Liver (tissue), 9 donors: ENCODE results near the gene MAL. TPM values are rescaled to one million over a fixed set of nuclear protein-coding genes. Genes with fewer than 3 reads are reported as not detected.

ENCODE experiments used
- DNase-seq: peaks from one replicate; pipeline ENCODE4 v3.0.0-alpha.2; 2017; ENCODE audit warnings: low spot score
- H3K27ac ChIP-seq, 2 donors: one replicate each; pipeline ENCODE4 v1.7.0; 2013; ENCODE audit warnings: inconsistent platforms in 2 of 2, low read length in 2 of 2, control low read depth in 1 of 2, low read depth in 1 of 2, mild to moderate bottlenecking in 1 of 2
- H3K27me3 ChIP-seq, 4 donors: one replicate each; pipeline versions ENCODE4 v1.6.1 to v1.7.0; 2013; ENCODE audit warnings: low read length in 3 of 4, inconsistent platforms in 1 of 4, mild to moderate bottlenecking in 1 of 4, moderate library complexity in 1 of 4; ENCODE audit not compliant: control insufficient read depth in 4 of 4, insufficient read depth in 4 of 4
- H3K36me3 ChIP-seq, 4 donors: one replicate each; pipeline versions ENCODE4 v1.6.1 to v1.7.0; 2013; ENCODE audit warnings: low read length in 3 of 4, mild to moderate bottlenecking in 3 of 4, low read depth in 1 of 4, moderate library complexity in 1 of 4; ENCODE audit not compliant: control insufficient read depth in 4 of 4, insufficient read depth in 3 of 4
- H3K4me1 ChIP-seq, 4 donors: one replicate each; pipeline versions ENCODE4 v1.6.1 to v1.7.0; 2013; ENCODE audit warnings: low read length in 3 of 4, mild to moderate bottlenecking in 3 of 4, moderate library complexity in 1 of 4; ENCODE audit not compliant: control insufficient read depth in 4 of 4, insufficient read depth in 4 of 4
- H3K4me3 ChIP-seq, 3 donors: one replicate each; pipeline versions ENCODE4 v1.6.1 to v1.7.0; 2013; ENCODE audit warnings: low read length in 3 of 3, control low read depth in 1 of 3, low read depth in 1 of 3, mild to moderate bottlenecking in 1 of 3
- H3K9ac ChIP-seq, 2 donors: one replicate each; pipeline ENCODE4 v1.7.0; 2013; ENCODE audit warnings: low read length in 2 of 2, mild to moderate bottlenecking in 2 of 2, moderate library complexity in 2 of 2, control low read depth in 1 of 2, low read depth in 1 of 2
- H3K9me3 ChIP-seq, 4 donors: one replicate each; pipeline versions ENCODE4 v1.6.1 to v1.7.0; 2013; ENCODE audit warnings: low read length in 3 of 4; ENCODE audit not compliant: control insufficient read depth in 4 of 4
- ATF3 ChIP-seq: IDR thresholded peaks from 2 replicates; pipeline ENCODE4 v1.6.1; 2016; ENCODE audit warnings: antibody characterized with exemption
- CTCF ChIP-seq: fragments of 150-350 bp; IDR thresholded peaks from 2 replicates; pipeline ENCODE4 v1.5.1; 2017; ENCODE audit warnings: improper control_type of control experiment, low read depth, low read length; ENCODE audit not compliant: missing input control
- EGR1 ChIP-seq, 2 donors: IDR thresholded peaks; 2 replicates each; pipeline ENCODE4 v1.6.1; 2016 to 2018; ENCODE audit warnings: antibody characterized with exemption in 2 of 2, low read depth in 2 of 2
- FOXA1 ChIP-seq: IDR thresholded peaks from 2 replicates; pipeline ENCODE4 v1.6.1; 2016; ENCODE audit warnings: antibody characterized with exemption
- FOXA2 ChIP-seq: IDR thresholded peaks from 2 replicates; pipeline ENCODE4 v1.6.1; 2016; ENCODE audit warnings: antibody characterized with exemption
- GABPA ChIP-seq, 2 donors: IDR thresholded peaks in 1 of 2; conservative IDR thresholded peaks in 1 of 2; 2 replicates each; pipeline ENCODE4 v1.6.1; 2016; ENCODE audit warnings: antibody characterized with exemption in 2 of 2, mild to moderate bottlenecking in 1 of 2, moderate library complexity in 1 of 2
- HNF4A ChIP-seq, 2 donors: conservative IDR thresholded peaks; 2 replicates each; pipeline ENCODE4 v1.6.1; 2016; ENCODE audit warnings: antibody characterized with exemption in 2 of 2, mild to moderate bottlenecking in 2 of 2
- HNF4G ChIP-seq: IDR thresholded peaks from 2 replicates; pipeline ENCODE4 v1.6.1; 2016; ENCODE audit warnings: antibody characterized with exemption
- JUND ChIP-seq, 2 donors: IDR thresholded peaks; 2 replicates each; pipeline ENCODE4 v1.6.1; 2016; ENCODE audit warnings: antibody characterized with exemption in 2 of 2
- MAX ChIP-seq: IDR thresholded peaks from 2 replicates; pipeline ENCODE4 v1.6.1; 2016; ENCODE audit warnings: antibody characterized with exemption
- NR2F2 ChIP-seq: IDR thresholded peaks from 2 replicates; pipeline ENCODE4 v1.6.1; 2016; ENCODE audit warnings: antibody characterized with exemption
- RAD21 ChIP-seq, 2 donors: IDR thresholded peaks; 2 replicates each; pipeline ENCODE4 v1.6.1; 2016; ENCODE audit warnings: antibody characterized with exemption in 2 of 2, mild to moderate bottlenecking in 2 of 2
- REST ChIP-seq: IDR thresholded peaks from 2 replicates; pipeline ENCODE4 v1.6.1; 2016; ENCODE audit warnings: antibody characterized with exemption, mild to moderate bottlenecking
- RXRA ChIP-seq, 2 donors: IDR thresholded peaks; 2 replicates each; pipeline ENCODE4 v1.6.1; 2017 to 2018; ENCODE audit warnings: antibody characterized with exemption in 2 of 2, mild to moderate bottlenecking in 1 of 2
- SP1 ChIP-seq: IDR thresholded peaks from 2 replicates; pipeline ENCODE4 v1.6.1; 2018; ENCODE audit warnings: antibody characterized with exemption, mild to moderate bottlenecking
- TAF1 ChIP-seq: conservative IDR thresholded peaks from 2 replicates; pipeline ENCODE4 v1.6.1; 2016; ENCODE audit warnings: antibody characterized with exemption, mild to moderate bottlenecking
- YY1 ChIP-seq: IDR thresholded peaks from 2 replicates; pipeline ENCODE4 v1.6.1; 2016; ENCODE audit warnings: antibody characterized with exemption, mild to moderate bottlenecking
- WGBS: extraction: QIAGEN DNeasy Blood & Tissue Kit; methylation state at CpG from one replicate; pipeline ENCODE4 v1.1.7; 2013; 5-methylcytosine and 5-hydroxymethylcytosine counted together
- polyA plus RNA-seq, 2 donors: library from polyadenylated mRNA; stranded (reverse) in 1 of 2; unstranded in 1 of 2; fragments of 200-250 nt in 1 of 2; fragments of >200 nt in 1 of 2; fragmentation: Nextera tagmentation in 1 of 2; extraction: Ambion mirVana in 1 of 2; gene quantifications; one replicate each; pipeline versions ENCODE4 v1.2.1 to v1.2.3, GENCODE V29; 2013 to 2015
- total RNA-seq, 2 donors: library from RNA; depleted of rRNA; stranded (reverse); fragments of >200 nt; gene quantifications; one replicate each; pipeline ENCODE4 v1.2.3, GENCODE V29; 2014
- TF ChIP-seq, protein P1 (sequence below): IDR thresholded peaks from 2 replicates; pipeline ENCODE4 v1.6.1; 2016; ENCODE audit warnings: antibody characterized with exemption
- donor health status: healthy.
- donor health status: healthy.
- donor health status: healthy.
- donor health status: healthy.
- donor health status: healthy.

The MAL gene
- total and polyA plus RNA-seq, 4 donors = 0.51 TPM; not detected in 3

DNA sequence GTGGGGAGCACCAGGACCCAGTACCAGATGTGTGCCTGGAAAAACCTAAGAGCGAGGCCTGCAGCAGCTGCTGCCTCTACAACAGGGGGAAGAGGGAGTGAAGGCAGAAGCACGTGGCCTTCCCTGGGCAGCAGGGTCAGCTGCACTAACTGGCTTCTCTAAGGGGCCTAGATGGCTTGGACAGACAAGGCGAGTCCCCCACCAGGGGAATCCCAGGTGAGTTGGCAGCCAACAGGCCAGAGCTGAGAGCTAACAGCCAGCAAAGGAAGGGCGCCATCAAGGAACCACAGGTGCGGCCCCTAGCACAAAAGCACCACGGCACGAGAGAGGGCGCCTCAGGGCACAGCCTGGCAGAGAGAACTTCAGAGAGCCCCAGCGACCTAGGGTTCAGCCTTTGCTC is 19.8 kb upstream of the MAL start:
- Histone ChIP-seq H3K9me3 (no peaks in the 10 kb centered on the region), H3K27me3 (no peaks in the 10 kb centered on the region), H3K4me3 (no peak overlapping the region), H3K4me1 (no peaks in the 10 kb centered on the region), H3K9ac (no peak overlapping the region), H3K27ac (no peak overlapping the region), H3K36me3 (no peaks in the 10 kb centered on the region)
- 86% methylated on average over 9 of the region's 9 CpGs for WGBS
- no peak for DNase-seq
- no peak for TF ChIP-seq RAD21 (IDR thresholded peaks at IDR 0.05)
- no peak for TF ChIP-seq FOXA2
- no peak for TF ChIP-seq JUND (IDR thresholded peaks at IDR 0.05)
- TF ChIP-seq NR2F2 = no peak
- TF ChIP-seq CTCF = no peak
- TF ChIP-seq HNF4A (conservative IDR thresholded peaks at IDR 0.05) = no peak
- no peak for TF ChIP-seq GABPA (IDR thresholded peaks at IDR 0.05 in 1 of 2, conservative IDR thresholded peaks at IDR 0.05 in 1 of 2)
- no peak for TF ChIP-seq HNF4G
- no peak for TF ChIP-seq MAX
- no peak for TF ChIP-seq EGR1 (IDR thresholded peaks at IDR 0.05; ENCODE audit: low read depth in 2 of 2)
- no peak for TF ChIP-seq SP1
- TF ChIP-seq, protein P1, sequence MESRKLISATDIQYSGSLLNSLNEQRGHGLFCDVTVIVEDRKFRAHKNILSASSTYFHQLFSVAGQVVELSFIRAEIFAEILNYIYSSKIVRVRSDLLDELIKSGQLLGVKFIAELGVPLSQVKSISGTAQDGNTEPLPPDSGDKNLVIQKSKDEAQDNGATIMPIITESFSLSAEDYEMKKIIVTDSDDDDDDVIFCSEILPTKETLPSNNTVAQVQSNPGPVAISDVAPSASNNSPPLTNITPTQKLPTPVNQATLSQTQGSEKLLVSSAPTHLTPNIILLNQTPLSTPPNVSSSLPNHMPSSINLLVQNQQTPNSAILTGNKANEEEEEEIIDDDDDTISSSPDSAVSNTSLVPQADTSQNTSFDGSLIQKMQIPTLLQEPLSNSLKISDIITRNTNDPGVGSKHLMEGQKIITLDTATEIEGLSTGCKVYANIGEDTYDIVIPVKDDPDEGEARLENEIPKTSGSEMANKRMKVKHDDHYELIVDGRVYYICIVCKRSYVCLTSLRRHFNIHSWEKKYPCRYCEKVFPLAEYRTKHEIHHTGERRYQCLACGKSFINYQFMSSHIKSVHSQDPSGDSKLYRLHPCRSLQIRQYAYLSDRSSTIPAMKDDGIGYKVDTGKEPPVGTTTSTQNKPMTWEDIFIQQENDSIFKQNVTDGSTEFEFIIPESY = no peak
- TF ChIP-seq ATF3 = no peak
- TF ChIP-seq FOXA1 = no peak
- TF ChIP-seq YY1 = no peak
- no peak for TF ChIP-seq RXRA (IDR thresholded peaks at IDR 0.05)
- TF ChIP-seq TAF1 = no peak
- TF ChIP-seq REST = no peak

- no peaks in the 10 kb centered on the region for H3K4me1 ChIP-seq
- H3K36me3 ChIP-seq = no peaks in the 10 kb centered on the region
- no peaks in the 10 kb centered on the region for H3K9me3 ChIP-seq
- DNase-seq = no peak
- no peak overlapping the region for H3K27ac ChIP-seq
- no peak overlapping the region for H3K4me3 ChIP-seq
- 74% methylated on average over 7 of the region's 7 CpGs for WGBS
- no peak overlapping the region for H3K9ac ChIP-seq
- H3K27me3 ChIP-seq = no peaks in the 10 kb centered on the region
- TF ChIP-seq HNF4A (conservative IDR thresholded peaks at IDR 0.05) = no peak
- no peak for TF ChIP-seq HNF4G
- TF ChIP-seq CTCF = no peak
- no peak for TF ChIP-seq ATF3
- no peak for TF ChIP-seq RAD21 (IDR thresholded peaks at IDR 0.05)
- TF ChIP-seq MAX = no peak
- TF ChIP-seq FOXA2 = no peak
- no peak for TF ChIP-seq REST
- TF ChIP-seq JUND (IDR thresholded peaks at IDR 0.05) = no peak
- TF ChIP-seq RXRA (IDR thresholded peaks at IDR 0.05) = no peak
Measured at GRCh38 chr2:95006588-95006987, 18.9 kb upstream of the MAL start.
